ENCODE measurements around the gene COPZ1. TPM values are rescaled to one million over a fixed set of nuclear protein-coding genes. Genes with fewer than 3 reads are reported as not detected.

The COPZ1 gene
- polyA plus RNA-seq, 4 donors = 164 to 236 (median 215) TPM

DNA sequence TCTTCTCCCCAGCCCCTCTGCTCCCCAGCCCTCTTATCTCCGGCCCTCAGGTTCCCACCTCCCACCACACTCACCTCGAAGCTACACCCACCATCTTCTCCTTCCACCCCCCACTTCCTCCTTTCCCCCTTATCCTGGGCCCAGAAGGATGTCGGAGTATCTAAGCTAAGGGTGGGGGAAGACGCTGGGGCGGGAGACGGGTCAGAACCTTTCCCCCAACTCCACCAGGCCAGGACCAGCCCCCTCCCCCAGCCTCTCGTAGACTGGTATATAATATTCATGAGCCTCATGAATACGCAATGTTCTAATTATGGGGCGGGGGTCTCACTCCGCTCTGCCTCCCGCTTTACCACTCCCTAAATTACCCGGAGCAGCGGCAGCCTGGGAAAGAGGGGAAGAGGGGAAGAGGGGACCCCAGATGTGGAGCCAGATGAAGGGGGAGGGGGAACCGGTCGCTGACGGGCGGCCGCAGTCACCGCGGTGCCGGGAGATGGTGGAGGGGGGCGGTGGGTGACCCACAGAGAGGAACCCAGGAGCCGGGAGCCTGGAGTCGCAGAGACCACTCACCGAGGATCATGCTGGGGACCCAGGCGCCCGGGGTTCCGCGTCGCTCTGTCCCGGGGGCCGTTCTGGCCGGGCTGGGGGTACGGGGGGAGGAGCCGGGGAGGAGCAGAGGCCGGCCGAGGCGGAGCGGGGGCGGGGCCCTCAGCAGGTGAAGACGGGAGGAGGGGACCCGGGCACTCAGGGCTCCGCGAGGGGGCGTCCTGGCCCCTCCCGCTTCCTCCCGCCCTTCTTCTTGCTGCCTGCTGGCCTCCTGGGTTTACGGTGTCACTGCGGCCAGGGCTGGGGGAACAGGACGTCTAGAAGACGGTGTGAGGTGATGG lies 66.0 kb downstream of the COPZ1 start:
- no peak for DNase-seq (ENCODE audit: low read depth in 4 of 4, low spot score in 3 of 4)

DNA sequence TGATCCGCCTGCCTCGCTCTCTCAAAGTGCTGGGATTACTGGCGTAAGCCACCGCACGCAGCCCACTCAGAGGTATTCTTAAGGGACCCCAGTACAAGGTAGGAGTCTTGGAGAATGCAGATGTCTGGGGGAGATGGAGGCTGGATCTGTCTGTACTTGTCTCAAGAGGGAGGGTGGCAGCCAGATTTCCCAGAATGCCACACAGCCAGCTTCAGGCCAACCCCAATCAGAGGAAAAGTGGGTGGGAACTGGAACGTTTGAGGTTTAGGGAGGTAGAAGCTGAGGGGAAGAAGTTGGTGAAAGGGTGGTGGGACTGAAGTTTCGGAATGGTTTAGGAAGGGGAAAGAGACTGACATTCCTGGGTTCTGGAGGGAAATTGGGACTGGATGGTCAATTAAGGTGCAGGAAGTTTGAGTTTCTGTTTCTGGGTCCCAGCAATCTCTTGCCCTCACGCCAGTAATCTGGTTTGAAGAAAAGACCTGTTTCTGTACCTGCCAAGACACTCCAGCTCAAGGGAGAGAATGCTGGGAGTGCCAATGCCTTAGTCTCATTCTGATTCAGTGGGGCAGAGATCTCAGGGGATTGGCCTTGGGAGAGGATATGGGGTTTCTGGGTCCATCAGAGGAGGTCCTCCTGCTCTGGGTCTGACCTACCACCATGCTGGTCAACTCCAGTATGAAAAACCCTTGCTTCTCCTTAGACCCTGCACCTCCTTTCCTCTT lies 67.7 kb downstream of the COPZ1 start:
- no peak for DNase-seq (ENCODE audit: low read depth in 4 of 4, low spot score in 3 of 4)

DNA sequence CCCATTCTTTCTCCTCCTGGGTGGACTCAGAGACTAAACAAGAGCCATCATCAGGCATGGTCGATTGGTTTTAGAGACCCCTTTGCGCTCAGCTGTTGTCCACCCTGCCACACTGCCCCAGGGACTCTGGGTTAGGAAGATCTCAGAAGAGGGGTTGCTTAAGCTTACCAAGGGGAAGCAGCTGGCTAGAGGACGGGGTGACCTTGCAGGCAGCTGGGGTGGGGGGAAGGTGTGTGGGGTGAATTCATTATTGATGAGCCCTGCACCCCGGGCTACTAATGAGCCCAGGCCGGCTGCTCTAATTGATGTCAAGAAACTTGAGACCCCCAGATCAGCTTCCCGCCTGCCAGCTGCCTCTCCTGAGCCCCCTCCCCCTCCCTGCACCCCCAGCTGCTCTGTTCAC lies 68.3 kb downstream of the COPZ1 start:
- no peak for DNase-seq (ENCODE audit: low read depth in 4 of 4, low spot score in 3 of 4)

DNA sequence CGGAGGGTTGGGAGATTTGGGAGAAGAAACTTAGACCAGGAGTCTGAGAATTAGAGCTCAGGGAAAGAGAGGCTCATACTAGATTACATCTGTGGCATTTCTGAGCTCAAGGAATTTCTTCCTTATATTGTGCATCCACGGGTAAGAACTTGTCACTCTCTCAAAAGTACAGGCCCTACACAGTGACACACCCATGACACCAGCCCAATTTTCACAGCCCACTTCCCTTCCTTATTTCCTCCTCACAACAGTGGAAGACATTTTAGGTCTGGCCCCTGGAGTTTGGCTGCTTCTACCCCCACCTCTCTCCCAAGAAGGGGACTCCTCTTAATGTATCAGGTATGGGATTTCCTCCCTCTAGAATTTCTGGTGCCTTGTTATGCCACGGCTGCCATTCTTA lies 68.8 kb downstream of the COPZ1 start:
- no peak for DNase-seq (ENCODE audit: low read depth in 4 of 4, low spot score in 3 of 4)

DNA sequence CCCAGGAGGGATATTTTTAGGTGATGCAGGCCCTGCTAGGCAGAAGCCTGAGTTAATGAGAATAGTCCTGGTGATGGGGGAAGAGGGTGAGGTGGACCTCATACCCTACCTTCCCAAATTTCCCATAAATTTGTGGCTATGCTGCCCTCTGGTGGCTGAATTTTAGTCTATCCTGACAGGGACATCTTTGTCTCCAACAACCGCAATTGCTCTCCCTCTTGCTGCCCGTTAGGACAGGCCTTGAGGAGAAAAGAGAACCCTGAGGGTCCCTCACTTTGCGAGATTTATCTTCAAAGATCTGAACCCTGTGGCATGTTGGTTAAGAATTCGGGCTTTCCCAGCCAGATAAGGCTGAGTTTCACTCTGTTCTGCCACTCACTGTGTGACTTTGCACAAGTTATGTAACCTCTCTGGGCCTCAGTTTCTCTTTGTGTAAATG lies 69.4 kb downstream of the COPZ1 start:
- DNase-seq (ENCODE audit: low read depth in 4 of 4, low spot score in 3 of 4) = no peak

DNA sequence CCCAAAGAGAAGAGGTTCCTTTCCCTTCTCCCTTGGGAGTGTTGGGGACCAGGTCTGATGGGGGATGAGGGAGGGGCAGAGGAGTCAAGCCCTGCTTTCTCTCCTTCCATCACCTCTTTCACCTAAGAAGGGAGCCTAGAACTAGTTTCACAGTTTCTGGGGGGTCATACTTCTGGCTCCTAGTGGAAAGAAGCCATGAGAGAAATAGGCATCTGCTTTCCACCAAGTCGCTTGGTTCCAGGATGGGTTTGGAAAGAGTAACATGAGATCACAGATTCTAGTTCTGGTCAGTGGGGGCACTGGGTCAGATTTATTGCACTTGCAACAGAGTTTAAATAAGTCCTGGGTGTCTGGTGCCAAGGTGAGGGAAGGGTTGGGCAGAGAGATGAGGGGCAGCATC lies 70.1 kb downstream of the COPZ1 start:
- no peak for DNase-seq (ENCODE audit: low read depth in 4 of 4, low spot score in 3 of 4)

DNA sequence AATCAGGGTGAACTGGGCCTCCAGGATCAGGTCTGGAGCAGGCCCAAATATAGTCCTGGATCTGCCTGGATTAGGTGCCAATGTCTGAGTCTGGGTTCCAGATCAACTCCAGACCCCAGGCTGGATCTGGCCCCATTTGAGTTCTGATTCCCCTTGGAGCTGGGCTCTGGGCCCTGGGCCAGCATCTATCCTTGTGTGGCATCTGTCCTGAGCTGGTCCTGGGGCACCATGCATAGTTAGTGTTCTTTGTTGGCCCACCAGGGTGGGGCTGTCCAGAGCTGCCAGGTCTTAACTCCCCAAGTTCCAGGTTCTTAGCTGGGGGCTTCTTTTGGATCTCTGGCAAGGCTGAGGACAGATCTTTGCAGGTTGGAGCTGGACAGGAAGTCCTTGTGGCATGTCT lies 70.6 kb downstream of the COPZ1 start:
- DNase-seq (ENCODE audit: low read depth in 4 of 4, low spot score in 3 of 4) = no peak

DNA sequence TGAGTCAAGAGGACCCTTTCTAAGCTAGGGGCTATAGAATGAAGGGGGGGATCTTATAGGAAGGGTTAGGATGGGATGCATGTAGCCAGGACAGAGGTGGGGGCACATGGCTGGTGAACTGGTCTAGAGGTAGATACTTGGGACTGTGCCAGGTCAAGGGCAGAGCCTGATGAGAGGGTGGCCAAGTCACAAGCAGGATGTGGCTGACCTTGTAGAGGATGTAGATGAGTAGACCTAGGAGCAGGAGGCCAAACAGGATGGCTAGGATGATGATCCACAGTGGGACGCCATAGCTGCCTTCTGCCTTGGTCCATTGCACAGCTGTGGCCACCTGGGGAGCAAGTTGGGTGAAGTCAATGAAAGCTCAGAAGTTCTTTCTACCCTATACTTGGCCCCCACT lies 72.2 kb downstream of the COPZ1 start:
- DNase-seq (ENCODE audit: low read depth in 4 of 4, low spot score in 3 of 4) = no peak

DNA sequence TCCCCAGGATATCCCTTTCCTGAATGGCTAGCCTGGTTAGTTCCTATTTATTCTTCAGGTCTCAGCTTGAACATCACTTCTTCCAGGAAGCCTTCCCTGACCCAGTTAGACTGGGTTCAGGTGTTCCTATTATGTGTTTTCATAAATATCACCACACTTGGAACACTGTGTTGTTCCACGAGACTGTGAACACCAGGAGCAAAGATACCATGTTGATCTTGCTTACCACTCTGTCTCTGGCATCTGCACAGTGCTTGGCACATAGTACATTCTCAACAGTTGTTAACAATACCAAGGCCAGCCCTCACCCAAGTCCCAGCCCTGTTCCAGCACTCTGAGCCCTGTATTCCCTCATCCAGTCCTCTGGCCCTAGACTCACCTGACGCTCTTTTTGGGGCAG lies 73.3 kb downstream of the COPZ1 start:
- DNase-seq (ENCODE audit: low read depth in 4 of 4, low spot score in 3 of 4) = no peak

DNA sequence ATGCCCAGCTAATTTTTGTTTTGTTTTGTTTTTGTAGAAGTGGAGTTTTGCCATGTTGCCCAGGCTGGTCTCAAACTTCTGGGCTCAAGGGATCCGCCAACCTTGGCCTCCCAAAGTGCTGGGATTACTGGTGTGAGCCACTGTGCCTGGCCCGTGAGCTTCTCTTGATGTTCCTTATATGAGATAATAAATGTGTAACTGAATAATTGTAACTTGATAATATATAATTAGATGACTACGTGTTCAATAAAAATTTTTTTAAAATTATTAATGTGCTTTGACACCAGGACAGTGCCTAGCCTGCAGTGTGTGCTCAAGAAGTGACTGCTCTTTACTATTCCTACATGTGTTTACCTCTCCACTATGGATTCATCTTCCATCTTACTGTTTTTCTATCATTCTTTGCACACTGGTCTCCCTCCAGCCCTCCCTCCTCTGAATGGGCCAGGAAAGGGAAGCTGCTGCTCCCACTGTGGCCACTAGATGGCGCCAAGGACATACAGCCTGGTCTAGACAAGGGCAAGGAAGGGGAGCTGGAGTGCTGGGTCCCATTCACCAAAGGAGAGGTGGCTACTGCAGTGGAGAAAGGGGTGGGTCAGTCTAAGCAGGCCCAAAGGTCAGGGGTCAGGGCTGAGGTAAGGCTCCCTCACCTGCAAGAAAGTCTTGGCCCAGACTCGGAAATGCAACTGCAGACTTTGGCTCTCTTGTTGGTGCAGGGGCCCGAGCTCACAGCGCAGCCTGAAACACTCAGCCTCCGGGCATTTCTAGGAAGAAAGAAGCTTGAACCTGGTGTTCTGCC lies 74.3 kb downstream of the COPZ1 start:
- DNase-seq (ENCODE audit: low read depth in 4 of 4, low spot score in 3 of 4) = peak in 2 of 4 donors; percentile 66 to 73

DNA sequence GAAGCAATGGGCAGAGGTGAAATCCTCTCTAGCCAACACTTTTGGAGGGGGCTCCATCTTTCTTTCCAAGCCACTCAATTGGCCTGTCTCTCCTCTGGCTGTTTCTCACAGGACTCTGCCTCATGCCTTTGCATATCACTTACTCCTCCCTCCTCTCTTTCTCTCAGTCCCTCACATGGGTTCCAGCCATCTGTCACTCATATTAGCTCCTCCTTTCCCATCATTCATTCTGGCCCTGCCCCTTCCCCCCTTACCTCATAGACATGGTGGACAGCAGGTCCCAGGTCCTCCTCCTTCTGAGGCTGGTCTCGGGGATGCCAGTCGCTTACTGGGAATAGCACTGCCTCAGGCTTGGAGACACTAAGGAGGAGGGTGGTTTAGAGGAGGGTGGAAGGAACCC lies 76.2 kb downstream of the COPZ1 start:
- no peak for DNase-seq (ENCODE audit: low read depth in 4 of 4, low spot score in 3 of 4)

Other genes with a start within 250 kb of the COPZ1 start
- gene SMUG1, start 136.1 kb upstream of the COPZ1 start, polyA plus RNA-seq (ENCODE audit: insufficient read length in 4 of 4) = 10 to 100 TPM; 22.8 to 41.4 (median 32.8) TPM
- 100 to 1,000 TPM in 3 of 4 donors, 10 to 100 TPM in 1; 95.2 to 139 (median 125) TPM for gene CBX5, start 45.0 kb upstream of the COPZ1 start, polyA plus RNA-seq (ENCODE audit: insufficient read length in 4 of 4)
- gene HNRNPA1, start 44.4 kb upstream of the COPZ1 start, polyA plus RNA-seq (ENCODE audit: insufficient read length in 4 of 4) = 1,000 to 10,000 TPM; 3,309 to 4,188 (median 3,895) TPM
- gene NFE2, start 24.1 kb upstream of the COPZ1 start, polyA plus RNA-seq (ENCODE audit: insufficient read length in 4 of 4) = 10 to 100 TPM in 1 of 4 donors, 1 to 10 TPM in 3; 1.9 to 11.1 (median 2.8) TPM
- gene GPR84, start 39.4 kb downstream of the COPZ1 start, polyA plus RNA-seq (ENCODE audit: insufficient read length in 4 of 4) = 1 to 10 TPM in 1 of 4 donors, under 1 TPM in 2, not detected in 1; 0.11 to 1.5 (median 0.26) TPM
- gene ZNF385A, start 59.6 kb downstream of the COPZ1 start, polyA plus RNA-seq (ENCODE audit: insufficient read length in 4 of 4) = 10 to 100 TPM; 12.4 to 16.5 (median 14.1) TPM
- gene ITGA5, start 94.1 kb downstream of the COPZ1 start, polyA plus RNA-seq (ENCODE audit: insufficient read length in 4 of 4) = 10 to 100 TPM; 41.6 to 59.2 (median 46.7) TPM
- gene GTSF1, start 148.5 kb downstream of the COPZ1 start, polyA plus RNA-seq (ENCODE audit: insufficient read length in 4 of 4) = under 1 TPM in 1 of 4 donors, not detected in 3; 0.11 TPM
- gene NCKAP1L, start 172.6 kb downstream of the COPZ1 start, polyA plus RNA-seq (ENCODE audit: insufficient read length in 4 of 4) = 1 to 10 TPM; 3.1 to 8.9 (median 3.5) TPM
- gene PDE1B, start 224.5 kb downstream of the COPZ1 start, polyA plus RNA-seq (ENCODE audit: insufficient read length in 4 of 4) = 1 to 10 TPM; 5.1 to 9.5 (median 9.1) TPM

Measured in left renal pelvis (tissue), 4 donors.